Lower leg skin (tissue), 3 donors: ENCODE measurements around the gene CALML3.

ENCODE experiments used
- POLR2A ChIP-seq, 2 donors: fragments of 450-650 bp; IDR thresholded peaks; one replicate each; pipeline ENCODE4 v1.6.1; 2016 to 2017; ENCODE audit warnings: antibody characterized with exemption in 2 of 2, mild to moderate bottlenecking in 1 of 2, moderate library complexity in 1 of 2
- TF ChIP-seq, protein P1 (sequence below), 3 donors: fragments of 450-650 bp; IDR thresholded peaks; one replicate each; pipeline ENCODE4 v1.5.1; 2016; ENCODE audit warnings: antibody characterized with exemption in 3 of 3, mild to moderate bottlenecking in 3 of 3, moderate library complexity in 2 of 3

DNA sequence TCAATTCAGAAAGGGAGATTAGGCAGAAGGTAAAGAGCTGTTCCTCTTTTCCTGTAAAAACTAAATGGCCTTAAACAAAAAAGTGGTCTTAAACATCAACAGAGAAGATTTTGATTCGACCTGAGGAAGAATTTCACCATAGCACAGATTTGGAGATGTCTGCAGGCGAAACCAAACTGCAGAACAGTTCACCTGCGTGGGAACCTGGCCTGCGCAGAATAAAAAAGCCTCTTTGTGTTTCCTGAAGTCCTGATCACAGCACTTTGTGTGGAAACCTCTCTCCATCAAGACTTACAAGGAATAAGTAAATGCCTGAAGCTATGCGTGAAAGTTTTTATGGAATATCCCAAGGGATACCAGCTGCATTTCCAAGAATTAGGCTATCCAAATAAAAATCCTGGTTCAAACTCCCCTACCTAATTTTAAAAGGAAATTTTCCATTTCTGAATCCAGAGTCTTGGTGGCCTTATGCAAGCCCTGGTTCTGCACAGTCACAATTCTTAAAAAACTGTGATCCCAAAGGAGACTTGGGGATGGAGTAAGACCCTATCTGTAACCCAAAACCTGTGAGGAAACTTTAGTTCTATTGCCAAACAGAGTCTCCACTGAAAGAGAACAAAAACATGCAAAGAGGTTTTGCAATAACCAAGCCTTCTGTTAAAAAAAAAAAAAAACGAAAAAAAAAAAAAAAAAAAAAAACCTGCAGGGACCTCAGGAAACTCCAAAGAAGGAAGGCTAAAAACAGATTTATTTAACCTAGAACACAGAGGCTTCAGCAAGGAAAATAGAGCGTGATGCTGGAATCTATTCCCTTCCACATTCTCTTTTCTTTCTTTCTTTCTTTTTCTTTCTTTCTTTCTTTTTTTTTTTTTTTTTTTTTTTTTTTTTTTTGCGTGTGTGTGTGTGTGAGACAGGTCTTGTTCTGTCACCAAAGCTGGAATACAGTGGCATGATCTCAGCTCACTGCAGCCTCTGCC, 10.4 kb downstream of the CALML3 start:
- TF ChIP-seq, protein P1, sequence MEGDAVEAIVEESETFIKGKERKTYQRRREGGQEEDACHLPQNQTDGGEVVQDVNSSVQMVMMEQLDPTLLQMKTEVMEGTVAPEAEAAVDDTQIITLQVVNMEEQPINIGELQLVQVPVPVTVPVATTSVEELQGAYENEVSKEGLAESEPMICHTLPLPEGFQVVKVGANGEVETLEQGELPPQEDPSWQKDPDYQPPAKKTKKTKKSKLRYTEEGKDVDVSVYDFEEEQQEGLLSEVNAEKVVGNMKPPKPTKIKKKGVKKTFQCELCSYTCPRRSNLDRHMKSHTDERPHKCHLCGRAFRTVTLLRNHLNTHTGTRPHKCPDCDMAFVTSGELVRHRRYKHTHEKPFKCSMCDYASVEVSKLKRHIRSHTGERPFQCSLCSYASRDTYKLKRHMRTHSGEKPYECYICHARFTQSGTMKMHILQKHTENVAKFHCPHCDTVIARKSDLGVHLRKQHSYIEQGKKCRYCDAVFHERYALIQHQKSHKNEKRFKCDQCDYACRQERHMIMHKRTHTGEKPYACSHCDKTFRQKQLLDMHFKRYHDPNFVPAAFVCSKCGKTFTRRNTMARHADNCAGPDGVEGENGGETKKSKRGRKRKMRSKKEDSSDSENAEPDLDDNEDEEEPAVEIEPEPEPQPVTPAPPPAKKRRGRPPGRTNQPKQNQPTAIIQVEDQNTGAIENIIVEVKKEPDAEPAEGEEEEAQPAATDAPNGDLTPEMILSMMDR (IDR thresholded peaks at IDR 0.05): no peak
- TF ChIP-seq POLR2A (IDR thresholded peaks at IDR 0.05): no peak
